ENCODE measurements around the gene CHAF1A. TPM values are rescaled to one million over a fixed set of nuclear protein-coding genes. Genes with fewer than 3 reads are reported as not detected.

CHAF1A gene
- total and polyA plus RNA-seq, 2 experiments from 2014 or later: 113 to 125 TPM

DNA sequence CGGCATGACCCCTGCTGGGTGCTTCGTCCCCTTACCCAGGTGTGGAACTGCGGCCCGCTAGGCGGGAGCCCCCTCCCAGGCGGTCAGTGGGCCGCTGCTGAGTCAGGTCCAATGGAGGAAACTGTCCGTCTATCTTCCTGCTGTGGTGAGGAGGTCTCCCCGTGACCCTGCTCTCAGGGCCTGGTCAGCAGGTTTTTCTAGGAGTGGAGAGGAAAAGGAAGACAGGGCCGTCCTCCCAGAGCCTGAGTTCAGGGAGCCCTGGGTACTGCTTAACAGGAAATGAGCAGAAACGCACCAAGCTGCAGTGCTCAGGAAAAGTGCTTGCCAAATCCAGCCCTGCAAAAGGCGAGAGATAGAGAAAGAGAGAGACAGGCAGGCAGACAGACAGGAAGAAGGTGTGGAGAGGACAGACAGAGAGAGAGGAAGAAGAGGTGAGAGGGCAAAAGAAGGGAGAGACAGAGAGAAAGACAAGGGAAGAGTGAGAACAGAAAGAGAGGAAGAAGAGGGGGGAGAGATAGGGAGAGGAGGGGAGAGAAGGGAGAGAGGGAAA, 12.3 kb upstream of the CHAF1A start (continued):
- TF ChIP-seq, protein P1, sequence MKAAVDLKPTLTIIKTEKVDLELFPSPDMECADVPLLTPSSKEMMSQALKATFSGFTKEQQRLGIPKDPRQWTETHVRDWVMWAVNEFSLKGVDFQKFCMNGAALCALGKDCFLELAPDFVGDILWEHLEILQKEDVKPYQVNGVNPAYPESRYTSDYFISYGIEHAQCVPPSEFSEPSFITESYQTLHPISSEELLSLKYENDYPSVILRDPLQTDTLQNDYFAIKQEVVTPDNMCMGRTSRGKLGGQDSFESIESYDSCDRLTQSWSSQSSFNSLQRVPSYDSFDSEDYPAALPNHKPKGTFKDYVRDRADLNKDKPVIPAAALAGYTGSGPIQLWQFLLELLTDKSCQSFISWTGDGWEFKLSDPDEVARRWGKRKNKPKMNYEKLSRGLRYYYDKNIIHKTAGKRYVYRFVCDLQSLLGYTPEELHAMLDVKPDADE (IDR thresholded peaks at IDR 0.05): no peak
- TF ChIP-seq, protein P2, sequence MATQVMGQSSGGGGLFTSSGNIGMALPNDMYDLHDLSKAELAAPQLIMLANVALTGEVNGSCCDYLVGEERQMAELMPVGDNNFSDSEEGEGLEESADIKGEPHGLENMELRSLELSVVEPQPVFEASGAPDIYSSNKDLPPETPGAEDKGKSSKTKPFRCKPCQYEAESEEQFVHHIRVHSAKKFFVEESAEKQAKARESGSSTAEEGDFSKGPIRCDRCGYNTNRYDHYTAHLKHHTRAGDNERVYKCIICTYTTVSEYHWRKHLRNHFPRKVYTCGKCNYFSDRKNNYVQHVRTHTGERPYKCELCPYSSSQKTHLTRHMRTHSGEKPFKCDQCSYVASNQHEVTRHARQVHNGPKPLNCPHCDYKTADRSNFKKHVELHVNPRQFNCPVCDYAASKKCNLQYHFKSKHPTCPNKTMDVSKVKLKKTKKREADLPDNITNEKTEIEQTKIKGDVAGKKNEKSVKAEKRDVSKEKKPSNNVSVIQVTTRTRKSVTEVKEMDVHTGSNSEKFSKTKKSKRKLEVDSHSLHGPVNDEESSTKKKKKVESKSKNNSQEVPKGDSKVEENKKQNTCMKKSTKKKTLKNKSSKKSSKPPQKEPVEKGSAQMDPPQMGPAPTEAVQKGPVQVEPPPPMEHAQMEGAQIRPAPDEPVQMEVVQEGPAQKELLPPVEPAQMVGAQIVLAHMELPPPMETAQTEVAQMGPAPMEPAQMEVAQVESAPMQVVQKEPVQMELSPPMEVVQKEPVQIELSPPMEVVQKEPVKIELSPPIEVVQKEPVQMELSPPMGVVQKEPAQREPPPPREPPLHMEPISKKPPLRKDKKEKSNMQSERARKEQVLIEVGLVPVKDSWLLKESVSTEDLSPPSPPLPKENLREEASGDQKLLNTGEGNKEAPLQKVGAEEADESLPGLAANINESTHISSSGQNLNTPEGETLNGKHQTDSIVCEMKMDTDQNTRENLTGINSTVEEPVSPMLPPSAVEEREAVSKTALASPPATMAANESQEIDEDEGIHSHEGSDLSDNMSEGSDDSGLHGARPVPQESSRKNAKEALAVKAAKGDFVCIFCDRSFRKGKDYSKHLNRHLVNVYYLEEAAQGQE (IDR thresholded peaks at IDR 0.05; ENCODE audit: unreplicated experiment): no peak

DNA sequence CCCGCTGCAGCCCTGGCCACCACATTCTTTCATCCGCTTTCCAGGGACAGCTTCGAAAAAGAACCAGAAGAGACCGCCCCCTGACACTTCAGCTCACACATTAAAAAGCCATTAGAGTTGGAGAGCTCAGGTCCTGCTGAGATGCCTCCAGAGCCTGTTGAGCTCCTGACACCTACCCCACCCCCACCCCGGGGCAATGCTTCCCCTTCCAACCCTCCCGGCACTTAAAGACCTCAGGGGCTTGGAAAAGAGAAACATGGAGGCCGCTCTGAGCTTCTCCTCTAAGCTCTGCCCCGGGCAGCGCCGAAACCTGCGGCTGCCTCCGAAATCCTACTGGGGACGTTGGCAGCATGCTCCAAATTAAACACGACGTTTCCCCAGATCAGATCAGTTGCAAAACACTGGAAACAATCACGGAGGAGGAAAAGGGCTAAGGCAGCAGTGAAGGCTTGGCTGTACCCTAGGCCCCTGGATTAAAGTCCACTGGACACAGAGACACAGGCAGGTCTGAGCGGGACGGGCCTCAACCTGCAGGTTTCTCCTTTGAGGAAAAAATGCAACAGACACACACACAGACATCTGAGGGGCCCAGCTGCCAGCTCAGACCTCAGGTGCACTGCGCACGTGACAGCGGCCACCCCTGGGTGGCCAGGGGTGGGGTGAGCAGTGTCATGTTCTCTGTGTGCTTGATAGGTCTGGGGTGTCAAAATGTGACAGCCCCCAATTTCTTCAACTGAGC, 11.7 kb upstream of the CHAF1A start:
- H3K36me3 Mint-ChIP-seq (ENCODE audit: low read depth): peaks cover 22% of the 10 kb centered on the region
- H3K27ac ChIP-seq (ENCODE audit: low read depth): peak overlapping the region; percentile 84; the same call in 1 of the 2 replicates
- no peaks in the 10 kb centered on the region for H3K9me2 ChIP-seq (ENCODE audit: insufficient read depth)
- peaks cover 22% of the 10 kb centered on the region for H3K4me1 ChIP-seq (ENCODE audit: insufficient read depth)
- peak overlapping the region; percentile 76 for H3K27ac Mint-ChIP-seq
- peaks cover 6% of the 10 kb centered on the region; the same call in 1 of the 2 replicates for H3K36me3 ChIP-seq (ENCODE audit: insufficient read depth)
- peak overlapping the region; percentile 46 for H3K4me3 ChIP-seq
- peaks cover 22% of the 10 kb centered on the region for H3K27me3 Mint-ChIP-seq (ENCODE audit: insufficient read depth, low read depth, poor library complexity)
- DNase-seq (ENCODE audit: low spot score) (peak; percentile 85), ATAC-seq (peak; percentile 83)
- H3K9me3 Mint-ChIP-seq: no peaks in the 10 kb centered on the region
- peaks cover 70% of the 10 kb centered on the region for H4K20me1 ChIP-seq (replicated peaks; ENCODE audit: insufficient read depth)
- no peak overlapping the region for H2AFZ ChIP-seq
- no peak for TF ChIP-seq STAT1 (IDR thresholded peaks at IDR 0.05; ENCODE audit: unreplicated experiment)
- TF ChIP-seq, protein P3, sequence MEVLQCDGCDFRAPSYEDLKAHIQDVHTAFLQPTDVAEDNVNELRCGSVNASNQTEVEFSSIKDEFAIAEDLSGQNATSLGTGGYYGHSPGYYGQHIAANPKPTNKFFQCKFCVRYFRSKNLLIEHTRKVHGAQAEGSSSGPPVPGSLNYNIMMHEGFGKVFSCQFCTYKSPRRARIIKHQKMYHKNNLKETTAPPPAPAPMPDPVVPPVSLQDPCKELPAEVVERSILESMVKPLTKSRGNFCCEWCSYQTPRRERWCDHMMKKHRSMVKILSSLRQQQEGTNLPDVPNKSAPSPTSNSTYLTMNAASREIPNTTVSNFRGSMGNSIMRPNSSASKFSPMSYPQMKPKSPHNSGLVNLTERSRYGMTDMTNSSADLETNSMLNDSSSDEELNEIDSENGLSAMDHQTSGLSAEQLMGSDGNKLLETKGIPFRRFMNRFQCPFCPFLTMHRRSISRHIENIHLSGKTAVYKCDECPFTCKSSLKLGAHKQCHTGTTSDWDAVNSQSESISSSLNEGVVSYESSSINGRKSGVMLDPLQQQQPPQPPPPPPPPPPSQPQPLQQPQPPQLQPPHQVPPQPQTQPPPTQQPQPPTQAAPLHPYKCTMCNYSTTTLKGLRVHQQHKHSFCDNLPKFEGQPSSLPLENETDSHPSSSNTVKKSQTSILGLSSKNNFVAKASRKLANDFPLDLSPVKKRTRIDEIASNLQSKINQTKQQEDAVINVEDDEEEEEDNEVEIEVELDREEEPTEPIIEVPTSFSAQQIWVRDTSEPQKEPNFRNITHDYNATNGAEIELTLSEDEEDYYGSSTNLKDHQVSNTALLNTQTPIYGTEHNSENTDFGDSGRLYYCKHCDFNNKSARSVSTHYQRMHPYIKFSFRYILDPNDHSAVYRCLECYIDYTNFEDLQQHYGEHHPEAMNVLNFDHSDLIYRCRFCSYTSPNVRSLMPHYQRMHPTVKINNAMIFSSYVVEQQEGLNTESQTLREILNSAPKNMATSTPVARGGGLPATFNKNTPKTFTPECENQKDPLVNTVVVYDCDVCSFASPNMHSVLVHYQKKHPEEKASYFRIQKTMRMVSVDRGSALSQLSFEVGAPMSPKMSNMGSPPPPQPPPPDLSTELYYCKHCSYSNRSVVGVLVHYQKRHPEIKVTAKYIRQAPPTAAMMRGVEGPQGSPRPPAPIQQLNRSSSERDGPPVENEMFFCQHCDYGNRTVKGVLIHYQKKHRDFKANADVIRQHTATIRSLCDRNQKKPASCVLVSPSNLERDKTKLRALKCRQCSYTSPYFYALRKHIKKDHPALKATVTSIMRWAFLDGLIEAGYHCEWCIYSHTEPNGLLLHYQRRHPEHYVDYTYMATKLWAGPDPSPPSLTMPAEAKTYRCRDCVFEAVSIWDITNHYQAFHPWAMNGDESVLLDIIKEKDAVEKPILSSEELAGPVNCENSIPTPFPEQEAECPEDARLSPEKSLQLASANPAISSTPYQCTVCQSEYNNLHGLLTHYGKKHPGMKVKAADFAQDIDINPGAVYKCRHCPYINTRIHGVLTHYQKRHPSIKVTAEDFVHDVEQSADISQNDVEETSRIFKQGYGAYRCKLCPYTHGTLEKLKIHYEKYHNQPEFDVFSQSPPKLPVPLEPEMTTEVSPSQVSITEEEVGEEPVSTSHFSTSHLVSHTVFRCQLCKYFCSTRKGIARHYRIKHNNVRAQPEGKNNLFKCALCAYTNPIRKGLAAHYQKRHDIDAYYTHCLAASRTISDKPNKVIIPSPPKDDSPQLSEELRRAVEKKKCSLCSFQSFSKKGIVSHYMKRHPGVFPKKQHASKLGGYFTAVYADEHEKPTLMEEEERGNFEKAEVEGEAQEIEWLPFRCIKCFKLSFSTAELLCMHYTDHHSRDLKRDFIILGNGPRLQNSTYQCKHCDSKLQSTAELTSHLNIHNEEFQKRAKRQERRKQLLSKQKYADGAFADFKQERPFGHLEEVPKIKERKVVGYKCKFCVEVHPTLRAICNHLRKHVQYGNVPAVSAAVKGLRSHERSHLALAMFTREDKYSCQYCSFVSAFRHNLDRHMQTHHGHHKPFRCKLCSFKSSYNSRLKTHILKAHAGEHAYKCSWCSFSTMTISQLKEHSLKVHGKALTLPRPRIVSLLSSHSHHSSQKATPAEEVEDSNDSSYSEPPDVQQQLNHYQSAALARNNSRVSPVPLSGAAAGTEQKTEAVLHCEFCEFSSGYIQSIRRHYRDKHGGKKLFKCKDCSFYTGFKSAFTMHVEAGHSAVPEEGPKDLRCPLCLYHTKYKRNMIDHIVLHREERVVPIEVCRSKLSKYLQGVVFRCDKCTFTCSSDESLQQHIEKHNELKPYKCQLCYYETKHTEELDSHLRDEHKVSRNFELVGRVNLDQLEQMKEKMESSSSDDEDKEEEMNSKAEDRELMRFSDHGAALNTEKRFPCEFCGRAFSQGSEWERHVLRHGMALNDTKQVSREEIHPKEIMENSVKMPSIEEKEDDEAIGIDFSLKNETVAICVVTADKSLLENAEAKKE (CRISPR knock-in tag; IDR thresholded peaks at IDR 0.05): peak; percentile 59; the same call in 1 of the 2 replicates
- peak overlapping the region; percentile 63 for H3K4me3 Mint-ChIP-seq
- peaks cover 59% of the 10 kb centered on the region for H3K4me1 Mint-ChIP-seq
- H3K79me2 ChIP-seq (replicated peaks; ENCODE audit: insufficient read depth): peaks cover 97% of the 10 kb centered on the region
- H3F3A ChIP-seq (replicated peaks; ENCODE audit: low read depth): peaks cover 10% of the 10 kb centered on the region; the same call in 1 of the 2 replicates
- H3K27me3 ChIP-seq (ENCODE audit: insufficient read depth): no peaks in the 10 kb centered on the region
- peak overlapping the region; percentile 75 for H3K4me2 ChIP-seq

All from GM23338 (cell line).